Panc1 (cell line): ENCODE results near the gene PPT2.

ENCODE experiments used
- POLR2AphosphoS5 ChIP-seq: IDR thresholded peaks from 2 replicates; pipeline ENCODE4 v1.6.1; 2012; ENCODE audit warnings: mild to moderate bottlenecking, low read depth, low read length, moderate library complexity
- SIN3A ChIP-seq: IDR thresholded peaks from 2 replicates; pipeline ENCODE4 v1.6.1; 2012; ENCODE audit warnings: low read depth, mild to moderate bottlenecking, low read length, moderate library complexity, borderline replicate concordance; ENCODE audit not compliant: insufficient read depth
- TF ChIP-seq, protein P1 (sequence below), 2 experiments: IDR thresholded peaks; 2 replicates each; pipeline ENCODE4 v1.6.1; 2011 to 2012; ENCODE audit warnings: low read depth in 2 of 2, control low read depth in 1 of 2, low read length in 1 of 2, mild to moderate bottlenecking in 1 of 2, moderate library complexity in 1 of 2; ENCODE audit not compliant: insufficient read depth in 1 of 2
- TF ChIP-seq, protein P2 (sequence below): fragments of 450-650 bp; IDR thresholded peaks from 2 replicates; pipeline ENCODE4 v1.5.1; 2017; ENCODE audit warnings: mild to moderate bottlenecking

GRCh38 chr6:32118782-32119628 lies 34.9 kb upstream of the PPT2 start:
- TF ChIP-seq, protein P1, sequence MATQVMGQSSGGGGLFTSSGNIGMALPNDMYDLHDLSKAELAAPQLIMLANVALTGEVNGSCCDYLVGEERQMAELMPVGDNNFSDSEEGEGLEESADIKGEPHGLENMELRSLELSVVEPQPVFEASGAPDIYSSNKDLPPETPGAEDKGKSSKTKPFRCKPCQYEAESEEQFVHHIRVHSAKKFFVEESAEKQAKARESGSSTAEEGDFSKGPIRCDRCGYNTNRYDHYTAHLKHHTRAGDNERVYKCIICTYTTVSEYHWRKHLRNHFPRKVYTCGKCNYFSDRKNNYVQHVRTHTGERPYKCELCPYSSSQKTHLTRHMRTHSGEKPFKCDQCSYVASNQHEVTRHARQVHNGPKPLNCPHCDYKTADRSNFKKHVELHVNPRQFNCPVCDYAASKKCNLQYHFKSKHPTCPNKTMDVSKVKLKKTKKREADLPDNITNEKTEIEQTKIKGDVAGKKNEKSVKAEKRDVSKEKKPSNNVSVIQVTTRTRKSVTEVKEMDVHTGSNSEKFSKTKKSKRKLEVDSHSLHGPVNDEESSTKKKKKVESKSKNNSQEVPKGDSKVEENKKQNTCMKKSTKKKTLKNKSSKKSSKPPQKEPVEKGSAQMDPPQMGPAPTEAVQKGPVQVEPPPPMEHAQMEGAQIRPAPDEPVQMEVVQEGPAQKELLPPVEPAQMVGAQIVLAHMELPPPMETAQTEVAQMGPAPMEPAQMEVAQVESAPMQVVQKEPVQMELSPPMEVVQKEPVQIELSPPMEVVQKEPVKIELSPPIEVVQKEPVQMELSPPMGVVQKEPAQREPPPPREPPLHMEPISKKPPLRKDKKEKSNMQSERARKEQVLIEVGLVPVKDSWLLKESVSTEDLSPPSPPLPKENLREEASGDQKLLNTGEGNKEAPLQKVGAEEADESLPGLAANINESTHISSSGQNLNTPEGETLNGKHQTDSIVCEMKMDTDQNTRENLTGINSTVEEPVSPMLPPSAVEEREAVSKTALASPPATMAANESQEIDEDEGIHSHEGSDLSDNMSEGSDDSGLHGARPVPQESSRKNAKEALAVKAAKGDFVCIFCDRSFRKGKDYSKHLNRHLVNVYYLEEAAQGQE (IDR thresholded peaks at IDR 0.05; ENCODE audit: insufficient read depth in 1 of 2, low read depth in 2 of 2, low read length in 1 of 2): no peak
- TF ChIP-seq, protein P2, sequence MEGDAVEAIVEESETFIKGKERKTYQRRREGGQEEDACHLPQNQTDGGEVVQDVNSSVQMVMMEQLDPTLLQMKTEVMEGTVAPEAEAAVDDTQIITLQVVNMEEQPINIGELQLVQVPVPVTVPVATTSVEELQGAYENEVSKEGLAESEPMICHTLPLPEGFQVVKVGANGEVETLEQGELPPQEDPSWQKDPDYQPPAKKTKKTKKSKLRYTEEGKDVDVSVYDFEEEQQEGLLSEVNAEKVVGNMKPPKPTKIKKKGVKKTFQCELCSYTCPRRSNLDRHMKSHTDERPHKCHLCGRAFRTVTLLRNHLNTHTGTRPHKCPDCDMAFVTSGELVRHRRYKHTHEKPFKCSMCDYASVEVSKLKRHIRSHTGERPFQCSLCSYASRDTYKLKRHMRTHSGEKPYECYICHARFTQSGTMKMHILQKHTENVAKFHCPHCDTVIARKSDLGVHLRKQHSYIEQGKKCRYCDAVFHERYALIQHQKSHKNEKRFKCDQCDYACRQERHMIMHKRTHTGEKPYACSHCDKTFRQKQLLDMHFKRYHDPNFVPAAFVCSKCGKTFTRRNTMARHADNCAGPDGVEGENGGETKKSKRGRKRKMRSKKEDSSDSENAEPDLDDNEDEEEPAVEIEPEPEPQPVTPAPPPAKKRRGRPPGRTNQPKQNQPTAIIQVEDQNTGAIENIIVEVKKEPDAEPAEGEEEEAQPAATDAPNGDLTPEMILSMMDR: peak; percentile 95
- TF ChIP-seq SIN3A (no peak), POLR2AphosphoS5 (0 out of 2 replicates have a peak, but pooled peaks have one; percentile 30)
